Left lobe of liver (tissue), 2 donors: ENCODE measurements around the gene LTB4R. TPM values are rescaled to one million over a fixed set of nuclear protein-coding genes. Genes with fewer than 3 reads are reported as not detected.
A peak's percentile ranks its signal among the peaks of the same experiment; 100 is the strongest.

Source experiments
- ATAC-seq: fragments of 200-7000 bp; cut with Tn5 transposase; one replicate; pipeline ENCODE4 v1.9.1; 2020; ENCODE audit warnings: mild to moderate bottlenecking, moderate library complexity
- DNase-seq: peaks from one replicate; pipeline ENCODE4 v3.0.0-alpha.2; 2020; ENCODE audit warnings: low spot score
- total RNA-seq: library from RNA; stranded (reverse); gene quantifications from one replicate; pipeline ENCODE4 v1.2.1, GENCODE V29; 2021
- donor health status: DM: no; HTN: no; CAD: no; lungs with moderate emphysema.
- donor health status: DM: no; HTN: yes; CAD: no.

Gene LTB4R
- total RNA-seq, 1 donor from 2014 or later = 7.2 TPM

DNA sequence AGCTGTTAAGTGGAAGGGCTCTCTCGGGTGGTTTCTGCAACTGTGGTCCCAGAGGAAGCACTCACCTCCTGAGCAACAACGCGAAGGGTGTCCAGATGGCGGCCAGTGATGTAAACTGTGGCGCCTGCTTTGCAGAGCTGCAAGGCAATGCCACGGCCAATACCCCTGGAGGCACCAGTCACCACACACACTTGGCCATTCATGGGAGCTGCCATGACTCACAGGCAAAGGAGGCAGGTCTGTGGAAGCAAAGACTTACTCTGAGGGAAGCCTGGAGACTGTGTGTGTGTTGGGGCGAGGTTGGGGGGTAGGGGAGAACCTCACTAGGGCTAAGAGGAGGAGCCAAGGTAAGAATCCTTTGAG, 12.4 kb upstream of the LTB4R start:
- DNase-seq (no peak), ATAC-seq (peak; percentile 30)

DNA sequence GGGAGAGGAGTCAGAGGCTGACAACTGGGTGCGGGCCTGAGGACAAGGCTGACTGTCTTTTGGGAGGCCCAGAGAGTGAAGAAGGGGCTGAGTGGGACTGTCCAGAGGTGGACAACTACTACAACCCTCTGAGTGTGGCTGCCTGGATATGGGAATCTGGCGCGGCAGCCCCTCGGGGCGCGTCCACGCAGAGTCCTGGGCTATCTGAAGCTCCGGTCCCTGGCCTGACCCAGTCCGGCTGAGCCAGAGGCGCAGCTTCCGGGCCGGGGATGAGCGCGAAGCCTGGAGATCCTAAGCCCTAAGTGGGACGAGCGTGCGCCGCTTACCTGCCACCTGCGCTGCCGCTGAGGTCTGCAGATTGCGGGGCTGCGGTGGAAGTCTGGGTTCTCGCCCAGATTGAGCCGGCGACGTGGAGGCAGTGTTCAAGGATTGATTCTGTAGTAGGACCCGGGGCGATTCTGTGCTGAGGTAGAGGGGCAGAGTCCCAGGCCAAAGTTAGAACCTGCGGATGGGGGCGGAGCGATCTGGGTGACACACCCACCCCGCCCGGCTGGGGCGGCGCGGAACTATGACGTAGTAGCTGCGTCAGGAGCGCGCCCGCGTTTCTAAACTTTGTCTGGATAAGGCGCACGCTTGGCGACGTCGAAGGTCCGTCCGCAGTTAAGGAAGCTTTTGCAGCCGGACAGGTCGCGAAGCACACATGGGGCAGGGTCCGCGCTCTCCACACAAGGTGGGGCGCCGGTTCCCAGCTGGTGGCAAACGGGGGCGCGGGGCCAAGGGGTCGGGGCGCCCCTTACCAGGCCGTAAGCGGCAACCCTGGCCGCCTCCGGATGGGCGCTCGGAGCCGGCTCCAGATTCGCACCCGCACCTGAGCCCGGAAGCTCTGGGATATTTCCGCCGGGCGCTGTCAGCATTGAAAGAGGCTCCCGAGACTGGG, 11.8 kb upstream of the LTB4R start, which contains the start of the genes DHRS1 and NOP9:
Gene DHRS1 (minus strand): TSS at position 526 of the 937 bp plus-strand sequence. CDS start 674 bp downstream, outside the sequence.
Gene NOP9 (plus strand): TSS at position 596 of the 937 bp plus-strand sequence. CDS start 105 bp downstream, at position 701.
- DNase-seq = peak; percentile 97
- ATAC-seq = peak; percentile 86

DNA sequence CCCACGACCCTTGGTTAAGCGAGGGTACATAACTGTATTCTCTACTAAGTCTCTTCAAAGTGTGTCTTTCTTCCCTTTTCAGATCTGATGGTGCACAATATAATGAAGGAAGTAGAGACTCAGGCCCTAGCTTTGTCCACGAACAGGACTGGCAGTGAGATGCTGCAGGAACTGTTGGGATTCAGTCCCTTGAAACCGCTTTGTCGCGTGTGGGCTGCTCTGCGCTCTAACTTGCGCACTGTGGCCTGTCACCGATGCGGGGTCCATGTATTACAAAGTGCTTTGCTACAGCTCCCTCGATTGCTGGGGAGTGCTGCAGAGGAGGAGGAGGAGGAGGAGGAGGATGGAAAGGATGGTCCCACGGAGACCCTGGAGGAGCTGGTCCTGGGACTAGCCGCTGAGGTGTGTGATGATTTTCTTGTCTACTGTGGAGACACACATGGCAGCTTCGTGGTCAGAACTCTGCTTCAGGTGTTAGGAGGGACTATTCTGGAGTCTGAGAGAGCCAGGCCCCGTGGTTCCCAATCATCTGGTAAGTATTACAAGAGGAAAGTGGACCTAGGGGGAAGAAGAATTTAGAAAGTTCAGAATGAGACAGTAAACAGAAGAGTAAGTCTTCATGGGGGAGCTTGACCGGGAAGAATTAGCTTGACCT, 10.8 kb upstream of the LTB4R start:
- ATAC-seq (no peak), DNase-seq (no peak)

DNA sequence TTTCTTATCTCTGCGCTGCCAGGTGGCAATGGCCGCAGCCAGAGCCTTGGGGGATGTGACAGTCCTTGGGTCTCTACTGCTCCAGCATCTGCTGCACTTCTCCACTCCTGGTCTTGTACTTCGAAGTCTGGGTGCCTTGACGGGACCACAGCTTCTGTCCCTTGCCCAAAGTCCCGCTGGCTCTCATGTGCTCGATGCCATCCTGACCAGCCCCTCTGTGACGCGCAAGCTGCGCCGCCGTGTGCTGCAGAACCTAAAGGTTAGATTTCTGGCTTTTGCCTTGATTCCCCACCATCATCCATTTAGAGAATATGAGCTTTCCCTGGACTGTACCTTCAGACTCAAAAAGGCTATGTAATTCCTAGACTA, 7.3 kb upstream of the LTB4R start:
- no peak for ATAC-seq
- no peak for DNase-seq

DNA sequence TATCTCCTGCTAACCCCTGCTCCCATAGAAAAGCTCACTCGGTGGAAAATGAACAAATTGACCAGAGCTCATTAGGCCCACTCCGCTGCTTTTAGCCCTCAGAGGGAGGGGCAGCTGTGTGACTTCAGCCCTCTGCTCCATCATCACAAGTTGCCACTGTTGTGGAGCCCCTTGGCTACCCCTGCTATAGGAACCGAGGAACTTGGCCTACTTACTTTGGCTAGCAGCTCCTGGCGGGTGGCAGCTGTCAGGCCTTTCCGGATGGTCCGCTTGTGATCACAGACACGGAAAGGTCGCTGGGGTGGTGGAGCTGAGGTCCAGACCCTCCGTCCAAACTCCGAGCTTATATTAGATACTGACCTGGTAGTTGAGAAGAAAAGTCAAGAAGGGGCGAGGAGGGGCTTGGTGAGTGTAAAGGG, 4.1 kb upstream of the LTB4R start:
- ATAC-seq (no peak), DNase-seq (no peak)

DNA sequence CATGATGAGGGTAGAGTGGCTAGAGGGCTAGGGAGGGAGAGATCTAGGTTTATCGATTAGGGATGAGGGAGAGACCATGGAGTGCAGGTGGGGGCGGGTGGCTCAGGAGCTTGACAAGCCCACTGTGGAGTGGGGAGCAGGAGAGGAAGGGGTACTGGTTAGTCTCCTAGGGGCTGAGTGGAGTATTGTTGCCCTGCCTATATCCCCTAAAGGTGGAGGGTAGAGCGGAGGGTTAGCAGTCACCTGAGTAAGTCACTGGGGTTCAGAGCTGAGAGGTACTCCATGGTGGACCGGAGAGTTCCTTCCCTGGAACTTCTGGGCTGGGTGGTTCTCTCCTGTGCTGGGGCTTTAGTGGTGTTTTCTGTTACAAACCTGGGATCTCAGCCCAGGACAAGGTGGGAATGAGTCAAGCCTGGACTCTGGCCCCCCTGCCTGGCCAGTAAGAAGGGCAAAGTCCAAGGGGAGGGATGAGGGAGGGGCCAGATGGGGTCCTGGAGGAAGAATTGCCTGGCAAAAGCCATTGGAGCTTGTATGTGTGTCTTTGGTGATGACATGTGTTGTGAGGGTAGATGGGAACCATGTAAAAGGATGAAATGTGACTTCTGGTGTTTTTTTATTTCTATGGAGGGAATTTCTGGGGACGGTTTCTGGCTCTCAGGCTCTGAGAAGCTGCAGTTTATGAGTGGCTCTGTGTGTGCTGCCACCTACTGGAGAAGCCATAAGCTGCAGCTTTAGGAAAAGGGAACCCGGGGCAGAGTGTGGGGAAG, 3.5 kb upstream of the LTB4R start, which contains the start of gene CIDEB:
Gene CIDEB (minus strand): TSS at position 403 of the 767 bp plus-strand sequence. CDS start 119 bp downstream, at position 284.
- peak; percentile 92 for DNase-seq
- ATAC-seq = peak; percentile 59

DNA sequence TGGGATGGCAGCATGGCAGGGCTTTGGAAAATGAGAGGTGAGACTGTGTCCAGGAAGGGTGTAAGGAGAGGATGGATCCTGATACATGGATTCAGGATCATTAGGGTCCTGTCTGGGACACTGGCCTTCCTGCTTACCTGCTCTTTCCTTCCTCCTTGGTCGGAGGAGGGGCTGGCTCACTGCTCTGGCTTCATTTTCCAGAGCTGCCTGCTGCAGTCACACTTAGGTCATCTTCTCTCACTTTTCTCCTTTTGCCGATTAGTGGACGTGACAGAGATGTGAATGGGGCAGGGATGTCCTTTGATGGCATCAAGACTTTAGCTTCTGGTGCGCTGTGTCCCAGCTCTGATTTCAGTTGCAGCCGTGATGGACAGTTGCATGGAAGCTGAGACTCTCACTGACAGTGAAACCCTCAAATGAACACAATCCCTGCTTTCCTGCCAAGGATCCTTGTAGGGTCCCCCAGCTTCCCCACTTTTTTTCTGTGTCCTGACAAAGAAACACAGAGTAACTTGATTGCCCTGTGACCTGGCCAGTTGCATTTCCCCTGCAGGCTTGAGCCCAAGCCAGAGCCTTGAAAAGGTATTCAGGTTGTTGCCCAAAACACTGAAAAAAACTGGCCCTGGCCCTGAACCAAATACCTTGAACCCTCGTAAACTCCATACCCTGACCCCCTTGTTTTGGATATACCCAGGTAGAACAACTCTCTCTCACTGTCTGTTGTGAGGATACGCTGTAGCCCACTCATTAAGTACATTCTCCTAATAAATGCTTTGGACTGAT, 2.8 kb upstream of the LTB4R start:
- DNase-seq = peak; percentile 71
- peak; percentile 1 for ATAC-seq

DNA sequence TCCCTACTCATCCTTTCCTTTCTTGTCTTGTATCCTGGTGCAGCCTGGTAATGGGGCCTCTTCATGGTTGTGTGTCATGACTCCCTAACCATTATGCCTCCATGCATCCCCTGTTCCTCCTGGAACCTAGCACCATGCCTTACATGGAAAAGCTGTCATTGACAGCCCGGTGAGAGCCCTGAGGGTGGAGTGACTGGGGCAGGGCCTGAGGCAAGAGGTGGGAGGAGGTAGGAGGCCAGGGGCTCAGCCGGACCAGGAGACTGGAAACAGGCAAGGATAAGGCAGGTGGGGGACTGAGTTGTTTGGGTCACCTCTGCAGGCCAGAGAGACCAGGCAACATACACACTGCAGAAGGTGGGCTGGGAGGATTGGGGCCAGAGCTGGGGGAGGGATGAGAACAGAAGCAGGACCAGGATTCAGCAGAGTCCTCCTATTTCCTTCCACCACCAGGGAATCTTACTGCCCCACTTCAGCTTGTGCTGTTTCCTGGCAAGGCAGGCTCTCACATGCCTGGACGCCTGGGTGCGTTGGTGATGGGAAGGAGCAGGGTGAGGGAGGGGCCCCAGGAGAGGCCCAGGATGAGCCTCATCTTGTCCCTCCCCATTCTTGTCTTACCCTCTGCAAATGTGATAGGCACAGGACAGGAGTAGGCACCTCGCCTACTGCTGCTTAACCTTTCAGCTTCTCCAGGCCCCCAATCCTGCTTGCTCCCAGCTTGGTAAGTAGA, 1.6 kb upstream of the LTB4R start, which contains the start of gene LTB4R2:
Gene LTB4R2 (plus strand): TSS at position 603 of the 727 bp plus-strand sequence. CDS start 525 bp downstream, outside the sequence.
- DNase-seq = no peak
- no peak for ATAC-seq

DNA sequence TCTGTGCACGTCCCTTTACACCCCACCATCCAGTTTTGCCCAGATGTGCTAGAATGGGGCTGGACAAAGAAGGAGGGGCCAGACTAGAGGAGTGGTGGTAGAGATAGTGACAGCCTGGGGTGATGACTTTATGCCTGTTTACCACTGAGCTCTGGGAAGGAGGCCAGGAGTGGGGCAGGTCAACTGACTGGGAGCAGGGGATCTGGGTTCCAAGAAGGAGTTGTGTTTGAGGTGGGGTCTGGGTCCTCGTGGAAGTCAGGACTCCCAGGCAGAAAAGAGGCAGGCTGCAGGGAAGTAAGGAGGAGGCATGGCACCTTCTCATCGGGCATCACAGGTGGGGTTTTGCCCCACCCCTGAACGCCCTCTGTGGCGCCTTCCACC, 1.0 kb upstream of the LTB4R start:
- DNase-seq (peak; percentile 85), ATAC-seq (peak; percentile 46)

DNA sequence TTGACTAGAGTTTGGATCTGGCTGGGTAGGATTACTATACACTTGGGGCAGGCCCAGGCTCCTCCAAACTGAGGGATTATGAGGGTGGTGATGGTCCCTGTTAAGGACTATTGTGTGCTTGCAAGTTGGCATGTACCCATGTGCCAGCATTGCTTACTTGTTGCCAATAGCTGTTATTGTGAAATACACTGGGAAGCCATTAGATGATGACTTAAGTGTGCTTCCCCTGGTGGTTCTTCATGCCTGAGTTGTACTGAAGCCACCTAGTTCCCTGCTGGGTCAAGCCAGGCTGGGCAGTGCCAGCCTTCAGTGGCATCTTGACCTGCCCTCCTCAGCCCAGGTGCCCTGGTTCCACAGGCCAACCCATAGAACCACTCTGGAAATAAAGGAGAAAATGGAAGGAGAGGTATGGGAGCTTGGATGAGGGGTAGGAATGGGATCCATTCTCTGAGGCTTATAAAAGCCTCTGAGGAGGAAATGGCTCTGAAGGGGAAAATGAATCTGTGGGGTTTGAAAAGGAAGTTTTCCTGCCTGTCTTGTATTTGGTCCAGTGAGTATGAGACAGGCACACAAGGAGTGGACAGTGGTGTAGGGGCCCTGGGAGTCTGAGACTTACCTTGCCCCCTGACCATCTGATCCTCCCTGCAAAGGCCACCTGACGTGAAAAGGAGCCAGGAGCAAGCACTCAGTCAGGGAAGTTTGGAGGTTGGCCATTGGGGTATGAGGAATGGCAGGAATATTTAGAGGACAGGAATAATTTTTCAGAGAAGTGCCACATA, 724 bp downstream of the LTB4R start:
- DNase-seq (peak; percentile 62), ATAC-seq (no peak)

DNA sequence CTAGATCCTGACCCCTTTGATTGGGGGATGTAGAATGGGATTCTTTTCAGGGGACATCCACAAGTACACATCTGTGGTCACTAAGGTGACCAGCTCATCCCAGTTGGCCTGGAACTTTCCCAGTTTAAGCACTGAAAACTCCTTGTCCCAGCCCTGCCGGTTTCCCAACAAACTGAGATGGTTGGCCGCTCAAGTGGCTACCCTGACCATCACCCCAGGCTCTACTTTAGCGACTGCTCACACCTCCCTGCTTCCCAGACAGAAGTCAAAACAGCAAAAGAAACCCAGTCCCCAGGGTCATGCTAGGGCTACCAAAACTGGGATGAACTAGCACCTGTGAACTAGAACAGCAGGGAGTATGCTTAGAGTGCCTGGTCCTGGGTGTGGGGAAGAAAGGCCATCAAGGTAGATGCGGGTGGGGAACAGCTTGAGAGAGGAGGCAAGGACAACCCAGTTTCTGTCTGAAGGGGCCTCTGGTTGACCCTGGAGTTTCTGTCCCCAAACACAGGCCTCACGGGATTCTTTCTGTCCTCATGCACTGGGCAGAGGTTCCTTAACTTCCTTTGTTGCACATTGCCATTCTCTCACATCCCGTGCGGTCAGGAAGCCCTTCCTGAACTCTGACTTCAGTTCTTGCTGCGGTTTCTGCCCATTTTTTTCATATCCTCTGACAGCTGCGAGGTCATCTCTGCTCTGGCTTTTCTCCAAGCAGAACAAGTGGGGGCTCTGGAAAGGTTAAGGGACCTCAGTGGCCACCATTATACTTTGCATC, 1.6 kb downstream of the LTB4R start:
- DNase-seq (peak; percentile 56), ATAC-seq (no peak)

DNA sequence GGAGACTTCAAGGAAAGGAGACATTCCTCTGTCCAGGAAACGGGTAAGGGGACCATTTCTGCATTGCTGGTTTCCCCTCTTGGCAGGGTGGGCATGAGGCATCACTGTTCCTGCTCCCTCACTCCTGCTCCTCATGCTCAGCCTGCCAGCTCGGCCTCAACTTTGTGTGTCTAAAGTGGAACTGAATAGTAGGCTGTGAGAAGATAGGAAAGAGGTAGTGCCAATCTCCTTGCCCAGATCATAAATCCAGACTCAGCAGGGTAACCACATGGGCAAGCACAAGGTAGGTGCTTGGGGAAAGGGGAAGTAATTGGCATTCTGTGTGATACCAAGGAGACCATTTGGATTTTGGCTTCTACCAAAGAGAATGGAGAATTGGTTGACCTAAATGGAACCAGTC, 2.6 kb downstream of the LTB4R start:
- ATAC-seq (no peak), DNase-seq (no peak)

DNA sequence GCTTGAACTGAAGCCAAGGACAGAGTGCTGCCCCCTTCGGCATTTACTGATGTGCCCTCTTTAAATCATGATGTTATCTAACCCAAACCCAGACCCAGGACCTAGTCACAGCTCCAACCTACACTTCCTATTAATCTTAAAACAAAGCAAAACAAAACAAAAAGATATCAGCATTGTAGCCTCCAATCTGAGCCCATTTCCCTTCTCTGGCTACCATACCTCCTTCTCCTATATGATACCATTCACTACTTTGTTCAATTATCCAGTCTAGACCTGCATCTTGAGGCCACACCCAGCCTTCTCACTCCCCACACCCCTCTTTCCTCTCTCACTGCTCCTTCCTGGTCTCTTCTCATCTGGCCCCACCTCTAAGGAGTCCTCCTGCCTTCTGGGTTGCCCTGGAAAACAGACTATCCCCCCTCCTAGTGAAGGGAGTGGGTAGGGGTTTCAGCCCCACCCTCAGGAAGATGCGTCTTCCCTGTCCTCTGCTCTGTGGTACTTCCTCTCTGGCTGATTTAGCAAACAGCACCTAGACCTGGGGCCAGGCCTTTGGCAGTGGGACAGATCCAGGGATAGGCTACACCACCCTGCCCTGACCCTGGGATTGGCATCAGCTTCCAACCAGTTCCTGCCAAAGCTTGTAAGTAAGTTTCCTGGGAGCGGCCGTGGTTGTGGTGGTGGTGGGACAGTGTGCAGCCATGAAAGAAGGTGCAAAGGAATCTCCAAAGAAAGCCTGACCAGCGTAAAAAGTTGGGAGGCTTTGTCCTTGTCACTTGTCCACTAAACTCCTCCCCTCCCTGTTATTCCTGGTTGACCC, 3.3 kb downstream of the LTB4R start:
- DNase-seq = peak; percentile 76
- ATAC-seq = peak; percentile 8

DNA sequence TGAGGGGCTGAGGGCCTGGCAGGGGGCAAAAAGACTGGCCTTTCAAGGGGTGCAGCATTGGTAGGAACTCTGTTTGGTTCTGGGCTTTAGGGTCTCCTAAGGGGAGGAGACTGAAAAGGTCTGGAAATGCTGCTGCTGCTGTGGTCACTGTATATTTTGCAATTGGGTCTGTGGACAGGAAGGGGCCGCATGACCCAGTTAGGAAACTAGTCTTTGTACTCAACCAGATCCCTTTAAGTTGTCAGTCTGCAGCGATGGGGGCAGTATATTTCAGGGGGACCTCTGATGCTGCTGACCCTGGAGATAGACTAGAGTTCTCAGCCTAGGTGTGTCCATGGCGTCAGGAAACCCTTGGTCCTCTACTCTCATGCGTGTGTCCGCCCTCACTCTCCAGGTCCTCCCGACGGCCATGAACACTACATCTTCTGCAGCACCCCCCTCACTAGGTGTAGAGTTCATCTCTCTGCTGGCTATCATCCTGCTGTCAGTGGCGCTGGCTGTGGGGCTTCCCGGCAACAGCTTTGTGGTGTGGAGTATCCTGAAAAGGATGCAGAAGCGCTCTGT, 4.0 kb downstream of the LTB4R start:
- ATAC-seq = no peak
- no peak for DNase-seq

DNA sequence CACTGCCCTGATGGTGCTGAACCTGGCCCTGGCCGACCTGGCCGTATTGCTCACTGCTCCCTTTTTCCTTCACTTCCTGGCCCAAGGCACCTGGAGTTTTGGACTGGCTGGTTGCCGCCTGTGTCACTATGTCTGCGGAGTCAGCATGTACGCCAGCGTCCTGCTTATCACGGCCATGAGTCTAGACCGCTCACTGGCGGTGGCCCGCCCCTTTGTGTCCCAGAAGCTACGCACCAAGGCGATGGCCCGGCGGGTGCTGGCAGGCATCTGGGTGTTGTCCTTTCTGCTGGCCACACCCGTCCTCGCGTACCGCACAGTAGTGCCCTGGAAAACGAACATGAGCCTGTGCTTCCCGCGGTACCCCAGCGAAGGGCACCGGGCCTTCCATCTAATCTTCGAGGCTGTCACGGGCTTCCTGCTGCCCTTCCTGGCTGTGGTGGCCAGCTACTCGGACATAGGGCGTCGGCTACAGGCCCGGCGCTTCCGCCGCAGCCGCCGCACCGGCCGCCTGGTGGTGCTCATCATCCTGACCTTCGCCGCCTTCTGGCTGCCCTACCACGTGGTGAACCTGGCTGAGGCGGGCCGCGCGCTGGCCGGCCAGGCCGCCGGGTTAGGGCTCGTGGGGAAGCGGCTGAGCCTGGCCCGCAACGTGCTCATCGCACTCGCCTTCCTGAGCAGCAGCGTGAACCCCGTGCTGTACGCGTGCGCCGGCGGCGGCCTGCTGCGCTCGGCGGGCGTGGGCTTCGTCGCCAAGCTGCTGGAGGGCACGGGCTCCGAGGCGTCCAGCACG, 4.7 kb downstream of the LTB4R start:
- ATAC-seq (peak; percentile 65), DNase-seq (peak; percentile 72)

DNA sequence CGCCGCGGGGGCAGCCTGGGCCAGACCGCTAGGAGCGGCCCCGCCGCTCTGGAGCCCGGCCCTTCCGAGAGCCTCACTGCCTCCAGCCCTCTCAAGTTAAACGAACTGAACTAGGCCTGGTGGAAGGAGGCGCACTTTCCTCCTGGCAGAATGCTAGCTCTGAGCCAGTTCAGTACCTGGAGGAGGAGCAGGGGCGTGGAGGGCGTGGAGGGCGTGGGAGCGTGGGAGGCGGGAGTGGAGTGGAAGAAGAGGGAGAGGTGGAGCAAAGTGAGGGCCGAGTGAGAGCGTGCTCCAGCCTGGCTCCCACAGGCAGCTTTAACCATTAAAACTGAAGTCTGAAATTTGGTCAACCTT, 5.3 kb downstream of the LTB4R start:
- ATAC-seq (no peak), DNase-seq (no peak)
